Measurements from ENCODE around the gene CLEC2B. TPM values are rescaled to one million over a fixed set of nuclear protein-coding genes. Genes with fewer than 3 reads are reported as not detected.

CLEC2B gene
- polyA plus RNA-seq, 1 donor, result 1.7 TPM

- no peak for DNase-seq
Observed at GRCh38 chr12:9808504-9808903, 60.6 kb downstream of the CLEC2B start.

DNA sequence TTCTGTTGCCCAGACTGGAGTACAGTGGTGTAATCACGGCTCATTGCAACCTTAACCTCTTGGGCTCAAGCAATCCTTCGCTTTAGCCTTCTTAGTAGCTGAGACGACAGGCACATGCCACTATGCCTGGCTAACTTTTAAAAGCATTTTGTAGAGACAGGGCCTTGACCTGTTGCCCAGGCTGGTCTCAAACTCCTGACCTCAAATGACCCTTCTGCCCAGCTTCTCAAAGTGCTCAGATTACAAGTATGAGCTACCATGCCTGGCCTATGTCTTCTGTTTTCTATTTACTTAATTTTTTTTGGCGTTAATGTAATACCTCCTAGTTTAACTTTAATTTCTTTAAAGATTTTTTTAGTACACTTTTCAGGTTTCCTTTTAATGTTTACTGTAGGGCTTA, 62.4 kb downstream of the CLEC2B start:
- DNase-seq, result no peak

GRCh38 chr12:9805883-9806282, 63.3 kb downstream of the CLEC2B start:
- no peak for DNase-seq

Other genes starting within 250 kb of the CLEC2B start
- gene CLEC2D, start 199.6 kb downstream of the CLEC2B start, polyA plus RNA-seq (ENCODE audit: insufficient read length), result 8.1 TPM
- 0.31 TPM for gene CLECL1, start 136.3 kb downstream of the CLEC2B start, polyA plus RNA-seq (ENCODE audit: insufficient read length)
- gene CD69, start 108.5 kb downstream of the CLEC2B start, polyA plus RNA-seq (ENCODE audit: insufficient read length), result 0.74 TPM
- gene KLRF1, start 41.9 kb downstream of the CLEC2B start, polyA plus RNA-seq (ENCODE audit: insufficient read length), result 0.23 TPM
- not detected for gene KLRF2, start 12.1 kb upstream of the CLEC2B start, polyA plus RNA-seq (ENCODE audit: insufficient read length)
- not detected for gene CLEC2A, start 63.0 kb upstream of the CLEC2B start, polyA plus RNA-seq (ENCODE audit: insufficient read length)
- gene CLEC12A, start 102.1 kb upstream of the CLEC2B start, polyA plus RNA-seq (ENCODE audit: insufficient read length), result 0.56 TPM
- not detected for gene CLEC1B, start 129.8 kb upstream of the CLEC2B start, polyA plus RNA-seq (ENCODE audit: insufficient read length)
- gene CLEC12B, start 141.3 kb upstream of the CLEC2B start, polyA plus RNA-seq (ENCODE audit: insufficient read length), result 0.12 TPM
- 0.12 TPM for gene CLEC9A, start 161.3 kb upstream of the CLEC2B start, polyA plus RNA-seq (ENCODE audit: insufficient read length)
- gene CLEC1A, start 229.6 kb upstream of the CLEC2B start, polyA plus RNA-seq (ENCODE audit: insufficient read length), result 2.3 TPM

Data from hindlimb muscle (tissue), 1 donor.